HG02588 (cell line): Measurements from ENCODE around the gene NAV2.

ENCODE experiments used
- ATAC-seq: cut with Tn5 transposase; IDR thresholded peaks from one replicate; pipeline ENCODE4 v1.9.1; 2021; ENCODE audit warnings: mild to moderate bottlenecking, moderate library complexity; ENCODE audit not compliant: unreplicated experiment

The NAV2 gene

GRCh38 chr11:19962801-19963175, 250.2 kb downstream of the NAV2 start:
- ATAC-seq = no peak

- no peak for ATAC-seq
These were observed 251.2 kb downstream of the NAV2 start for GRCh38 chr11:19963697-19964387.

GRCh38 chr11:19966441-19966840, 253.8 kb downstream of the NAV2 start:
- ATAC-seq = no peak

- ATAC-seq = no peak
These were observed 254.3 kb downstream of the NAV2 start for GRCh38 chr11:19966927-19967326.

- no peak for ATAC-seq
These were observed 255.2 kb downstream of the NAV2 start for GRCh38 chr11:19967787-19968186.

- ATAC-seq = no peak
These were observed 256.2 kb downstream of the NAV2 start for GRCh38 chr11:19968860-19969259.

GRCh38 chr11:19970944-19971343, 258.3 kb downstream of the NAV2 start:
- ATAC-seq = no peak

GRCh38 chr11:19972091-19972490, 259.5 kb downstream of the NAV2 start:
- ATAC-seq = no peak

GRCh38 chr11:19972651-19973050, 260.0 kb downstream of the NAV2 start:
- ATAC-seq = no peak

GRCh38 chr11:19973136-19973635, 260.5 kb downstream of the NAV2 start:
- ATAC-seq = no peak

GRCh38 chr11:19974886-19975285, 262.2 kb downstream of the NAV2 start:
- ATAC-seq = no peak

GRCh38 chr11:19975414-19975990, 262.9 kb downstream of the NAV2 start:
- no peak for ATAC-seq

GRCh38 chr11:19976281-19976941, 263.8 kb downstream of the NAV2 start:
- no peak for ATAC-seq

- no peak for ATAC-seq
These were observed 265.3 kb downstream of the NAV2 start for GRCh38 chr11:19977941-19978340.

- peak; percentile 63 for ATAC-seq
These were observed 266.3 kb downstream of the NAV2 start for GRCh38 chr11:19978668-19979518.

- peak; percentile 72 for ATAC-seq
These were observed 266.8 kb downstream of the NAV2 start for GRCh38 chr11:19979519-19979845.

- ATAC-seq = no peak
These were observed 267.8 kb downstream of the NAV2 start for GRCh38 chr11:19980388-19980787.

- no peak for ATAC-seq
These were observed 268.5 kb downstream of the NAV2 start for GRCh38 chr11:19980957-19981669.

- no peak for ATAC-seq
These were observed 270.3 kb downstream of the NAV2 start for GRCh38 chr11:19982774-19983495.
